Frontal cortex (tissue), 4 donors: ENCODE data around the gene TBXAS1. TPM values are rescaled to one million over a fixed set of nuclear protein-coding genes. Genes with fewer than 3 reads are reported as not detected.

Experiments used
- DNase-seq, 2 donors: peaks; one replicate each; pipeline ENCODE4 v3.0.0; 2012; ENCODE audit warnings: low spot score in 2 of 2
- FAIRE-seq: peaks from 2 replicates; lab custom pipeline; 2012; peaks lifted over from hg19 to GRCh38; lab: Jason Lieb, UNC
- total RNA-seq: library from RNA; depleted of rRNA; stranded (reverse); fragments of >200 nt; gene quantifications from one replicate; pipeline ENCODE4 v1.2.3, GENCODE V29; 2014
- donor health status: control.
- donor health status: control.
- donor health status: control.

The TBXAS1 gene
- total RNA-seq, 1 donor from 2014 or later: 2.9 TPM

GRCh38 chr7:140029072-140029471, 200.0 kb downstream of the TBXAS1 start:
- no peak for FAIRE-seq
- no peak for DNase-seq

- DNase-seq: no peak
- FAIRE-seq: no peak
These were observed 202.3 kb downstream of the TBXAS1 start for GRCh38 chr7:140031364-140031763.

- FAIRE-seq (no peak), DNase-seq (no peak)
These were observed 204.0 kb downstream of the TBXAS1 start for GRCh38 chr7:140033036-140033435.

GRCh38 chr7:140033779-140034363, 204.8 kb downstream of the TBXAS1 start:
- no peak for DNase-seq
- FAIRE-seq: no peak

GRCh38 chr7:140034421-140034820, 205.4 kb downstream of the TBXAS1 start:
- no peak for FAIRE-seq
- no peak for DNase-seq

GRCh38 chr7:140035400-140036223, 206.5 kb downstream of the TBXAS1 start:
- DNase-seq: no peak
- FAIRE-seq: no peak

- no peak for FAIRE-seq
- DNase-seq: no peak
These were observed 207.3 kb downstream of the TBXAS1 start for GRCh38 chr7:140036224-140036962.

GRCh38 chr7:140039066-140039465, 210.0 kb downstream of the TBXAS1 start:
- DNase-seq: no peak
- no peak for FAIRE-seq

GRCh38 chr7:140039896-140040295, 210.8 kb downstream of the TBXAS1 start:
- DNase-seq (no peak), FAIRE-seq (no peak)

GRCh38 chr7:140041659-140042385, 212.8 kb downstream of the TBXAS1 start:
- no peak for DNase-seq
- FAIRE-seq: no peak

- FAIRE-seq (no peak), DNase-seq (no peak)
These were observed 213.3 kb downstream of the TBXAS1 start for GRCh38 chr7:140042386-140042670.

GRCh38 chr7:140044251-140044650, 215.2 kb downstream of the TBXAS1 start:
- no peak for FAIRE-seq
- no peak for DNase-seq

- DNase-seq (no peak), FAIRE-seq (no peak)
These were observed 216.6 kb downstream of the TBXAS1 start for GRCh38 chr7:140045697-140046096.

- DNase-seq: no peak
- FAIRE-seq: no peak
These were observed 218.1 kb downstream of the TBXAS1 start for GRCh38 chr7:140047197-140047596.

GRCh38 chr7:140048138-140048537, 219.1 kb downstream of the TBXAS1 start:
- FAIRE-seq (no peak), DNase-seq (no peak)

GRCh38 chr7:140048989-140049338, 219.9 kb downstream of the TBXAS1 start:
- DNase-seq (no peak), FAIRE-seq (no peak)

- no peak for FAIRE-seq
- no peak for DNase-seq
These were observed 220.4 kb downstream of the TBXAS1 start for GRCh38 chr7:140049339-140050024.

GRCh38 chr7:140050100-140050499, 221.0 kb downstream of the TBXAS1 start:
- no peak for DNase-seq
- no peak for FAIRE-seq

GRCh38 chr7:140051820-140052219, 222.8 kb downstream of the TBXAS1 start:
- DNase-seq: no peak
- no peak for FAIRE-seq
